ENCODE measurements around the gene SNN. TPM values are rescaled to one million over a fixed set of nuclear protein-coding genes. Genes with fewer than 3 reads are reported as not detected.
A peak's percentile ranks its signal among the peaks of the same experiment; 100 is the strongest.

SNN gene
- total RNA-seq, 2 donors from 2014 or later: 7.5 to 10.9 TPM

GRCh38 chr16:11706180-11706742, 38.0 kb downstream of the SNN start:
- Histone ChIP-seq H3K36me3 (replicated peaks in 1 of 2; ENCODE audit: insufficient read depth in 1 of 2, low read depth in 2 of 2) (peaks cover 0 to 3% of the 10 kb centered on the region in 2 donors), H3K4me3 (no peak overlapping the region), H3K27ac (peak overlapping the region in 2 of 4 donors; percentile 7), H3K27me3 (no peaks in the 10 kb centered on the region), H3K4me1 (peaks cover 18% of the 10 kb centered on the region), H3K9me3 (no peaks in the 10 kb centered on the region)
- TF ChIP-seq, protein P1, sequence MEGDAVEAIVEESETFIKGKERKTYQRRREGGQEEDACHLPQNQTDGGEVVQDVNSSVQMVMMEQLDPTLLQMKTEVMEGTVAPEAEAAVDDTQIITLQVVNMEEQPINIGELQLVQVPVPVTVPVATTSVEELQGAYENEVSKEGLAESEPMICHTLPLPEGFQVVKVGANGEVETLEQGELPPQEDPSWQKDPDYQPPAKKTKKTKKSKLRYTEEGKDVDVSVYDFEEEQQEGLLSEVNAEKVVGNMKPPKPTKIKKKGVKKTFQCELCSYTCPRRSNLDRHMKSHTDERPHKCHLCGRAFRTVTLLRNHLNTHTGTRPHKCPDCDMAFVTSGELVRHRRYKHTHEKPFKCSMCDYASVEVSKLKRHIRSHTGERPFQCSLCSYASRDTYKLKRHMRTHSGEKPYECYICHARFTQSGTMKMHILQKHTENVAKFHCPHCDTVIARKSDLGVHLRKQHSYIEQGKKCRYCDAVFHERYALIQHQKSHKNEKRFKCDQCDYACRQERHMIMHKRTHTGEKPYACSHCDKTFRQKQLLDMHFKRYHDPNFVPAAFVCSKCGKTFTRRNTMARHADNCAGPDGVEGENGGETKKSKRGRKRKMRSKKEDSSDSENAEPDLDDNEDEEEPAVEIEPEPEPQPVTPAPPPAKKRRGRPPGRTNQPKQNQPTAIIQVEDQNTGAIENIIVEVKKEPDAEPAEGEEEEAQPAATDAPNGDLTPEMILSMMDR (IDR thresholded peaks at IDR 0.05): no peak
- no peak for TF ChIP-seq POLR2A (IDR thresholded peaks at IDR 0.05)
- DNase-seq: peak; percentile 38 to 61 (median 54)
- intact Hi-C loops (cut with DNase I): no loop called here
- peak; percentile 75 for ATAC-seq
- WGBS, 2 donors: 49 to 55% methylated on average over 5 of the region's 5 CpGs

DNA sequence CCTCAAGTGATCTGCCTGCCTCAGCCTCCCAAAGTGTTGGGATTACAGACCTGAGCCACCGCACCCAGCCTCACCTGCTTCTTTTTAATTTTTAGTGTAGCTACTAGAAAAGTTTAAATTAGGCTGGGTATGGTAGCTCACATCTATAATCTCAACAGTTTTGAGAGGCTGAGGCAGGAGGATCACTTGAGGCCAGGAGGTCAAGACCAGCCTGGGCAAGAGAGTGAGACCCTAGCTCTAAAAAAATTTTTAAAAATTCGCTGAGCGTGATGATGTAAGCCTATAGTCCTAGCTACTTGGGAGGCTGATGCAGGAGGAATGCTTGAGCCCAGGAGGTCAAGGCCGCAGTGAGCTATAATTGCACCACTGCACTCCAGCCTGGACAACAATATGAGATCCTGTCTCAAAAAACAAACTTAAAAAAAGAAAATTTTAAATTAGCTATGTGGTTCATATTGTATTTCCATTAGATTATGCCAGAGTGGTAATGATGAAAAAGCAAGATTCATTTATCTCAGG, 39.5 kb downstream of the SNN start:
- DNase-seq (no peak), ATAC-seq (no peak)
- no peaks in the 10 kb centered on the region for H3K27me3 ChIP-seq
- H3K4me3 ChIP-seq: no peak overlapping the region
- no peaks in the 10 kb centered on the region for H3K9me3 ChIP-seq
- H3K4me1 ChIP-seq: peaks cover 33% of the 10 kb centered on the region
- WGBS, 2 donors: 93 to 100% methylated on average over 4 of the region's 4 CpGs
- intact Hi-C loops (cut with DNase I): no loop called here
- H3K36me3 ChIP-seq (replicated peaks in 1 of 2; ENCODE audit: insufficient read depth in 1 of 2, low read depth in 2 of 2): peaks cover 0 to 3% of the 10 kb centered on the region in 2 donors
- no peak overlapping the region for H3K27ac ChIP-seq
- TF ChIP-seq, protein P1 (IDR thresholded peaks at IDR 0.05): no peak
- TF ChIP-seq POLR2A (IDR thresholded peaks at IDR 0.05): no peak

GRCh38 chr16:11708421-11708820, 40.2 kb downstream of the SNN start:
- Histone ChIP-seq H3K36me3 (replicated peaks in 1 of 2; ENCODE audit: insufficient read depth in 1 of 2, low read depth in 2 of 2) (peaks cover 0 to 3% of the 10 kb centered on the region in 2 donors), H3K9me3 (no peaks in the 10 kb centered on the region), H3K4me1 (peaks cover 33% of the 10 kb centered on the region), H3K27ac (peak overlapping the region in 1 of 4 donors; percentile 1), H3K4me3 (no peak overlapping the region), H3K27me3 (no peaks in the 10 kb centered on the region)
- no peak for DNase-seq
- 93 to 95% methylated on average over 1 of the region's 1 CpG for WGBS, 2 donors
- TF ChIP-seq, protein P1 (IDR thresholded peaks at IDR 0.05): no peak
- TF ChIP-seq POLR2A (IDR thresholded peaks at IDR 0.05): no peak
- intact Hi-C loops (cut with DNase I): no loop called here
- ATAC-seq: no peak

- Histone ChIP-seq H3K27ac (peak overlapping the region in 2 of 4 donors; percentile 34 to 46), H3K36me3 (replicated peaks in 1 of 2; ENCODE audit: insufficient read depth in 1 of 2, low read depth in 2 of 2) (peaks cover 0 to 3% of the 10 kb centered on the region in 2 donors), H3K4me3 (no peak overlapping the region), H3K27me3 (no peaks in the 10 kb centered on the region), H3K9me3 (no peaks in the 10 kb centered on the region), H3K4me1 (peaks cover 42% of the 10 kb centered on the region)
- intact Hi-C loops (cut with DNase I): no loop called here
- 58 to 66% methylated on average over 4 of the region's 4 CpGs for WGBS, 2 donors
- ATAC-seq (no peak), DNase-seq (no peak)
- TF ChIP-seq POLR2A (IDR thresholded peaks at IDR 0.05): no peak
- TF ChIP-seq, protein P1 (IDR thresholded peaks at IDR 0.05): no peak
Observed at GRCh38 chr16:11711662-11712061, 43.4 kb downstream of the SNN start.

GRCh38 chr16:11712122-11712521, 43.9 kb downstream of the SNN start:
- H3K9me3 ChIP-seq: no peaks in the 10 kb centered on the region
- intact Hi-C loops (cut with DNase I): no loop called here
- no peak for TF ChIP-seq POLR2A (IDR thresholded peaks at IDR 0.05)
- ATAC-seq: no peak
- H3K4me1 ChIP-seq: peaks cover 46% of the 10 kb centered on the region
- peaks cover 0 to 3% of the 10 kb centered on the region in 2 donors for H3K36me3 ChIP-seq (replicated peaks in 1 of 2; ENCODE audit: insufficient read depth in 1 of 2, low read depth in 2 of 2)
- no peaks in the 10 kb centered on the region for H3K27me3 ChIP-seq
- peak overlapping the region in 2 of 4 donors; percentile 9 to 46 for H3K27ac ChIP-seq
- 35 to 40% methylated on average over 3 of the region's 3 CpGs for WGBS, 2 donors
- H3K4me3 ChIP-seq: no peak overlapping the region
- DNase-seq: peak in 1 of 4 donors; percentile 53
